HG02973 (cell line): ENCODE results near the gene PLA2G7.

Experiments
- ATAC-seq: cut with Tn5 transposase; IDR thresholded peaks from one replicate; pipeline ENCODE4 v1.9.1; 2021; ENCODE audit warnings: moderate library complexity; ENCODE audit not compliant: unreplicated experiment

The PLA2G7 gene

GRCh38 chr6:46690141-46690755, 44.9 kb downstream of the PLA2G7 start:
- ATAC-seq, result no peak

GRCh38 chr6:46689657-46690056, 45.5 kb downstream of the PLA2G7 start:
- no peak for ATAC-seq

- no peak for ATAC-seq
Measured at GRCh38 chr6:46688966-46689335, 46.2 kb downstream of the PLA2G7 start.

- ATAC-seq, result no peak
Measured at GRCh38 chr6:46688117-46688965, 46.8 kb downstream of the PLA2G7 start.

- ATAC-seq, result no peak
Measured at GRCh38 chr6:46687619-46688097, 47.5 kb downstream of the PLA2G7 start, which contains the start of gene TDRD6. TSS of gene TDRD6 (plus strand) at chr6:46687885. CDS start at chr6:46688129, 244 bp downstream.

GRCh38 chr6:46684771-46685170, 50.4 kb downstream of the PLA2G7 start:
- ATAC-seq, result no peak

- no peak for ATAC-seq
Measured at GRCh38 chr6:46677314-46677654, 57.9 kb downstream of the PLA2G7 start.

- no peak for ATAC-seq
Measured at GRCh38 chr6:46676604-46677313, 58.4 kb downstream of the PLA2G7 start.

GRCh38 chr6:46674410-46674809, 60.8 kb downstream of the PLA2G7 start:
- no peak for ATAC-seq

- ATAC-seq, result no peak
Measured at GRCh38 chr6:46667377-46667776, 67.8 kb downstream of the PLA2G7 start.

GRCh38 chr6:46661483-46661882, 73.7 kb downstream of the PLA2G7 start:
- no peak for ATAC-seq

- ATAC-seq, result no peak
Measured at GRCh38 chr6:46657642-46658041, 77.5 kb downstream of the PLA2G7 start.

GRCh38 chr6:46655803-46656202, 79.4 kb downstream of the PLA2G7 start:
- ATAC-seq, result no peak
